ENCODE results near the gene PCYT1A.
"Not testable (repeated sequence)": the region's sequence is repeated elsewhere in the genome, so short reads cannot be mapped to it uniquely, and the experiment has no call there.

Gene PCYT1A

GRCh38 chr3:196316799-196317686 lies 29.5 kb upstream of the PCYT1A start:
- peaks cover 11 to 15% of the 10 kb centered on the region in 2 donors for H3K4me1 Mint-ChIP-seq (ENCODE audit: low read depth in 2 of 2)
- not testable (repeated sequence) for H3K9me3 Mint-ChIP-seq; DNase-seq; H3K27me3 Mint-ChIP-seq; ATAC-seq (replicated peaks)
- H3K27ac Mint-ChIP-seq, result peak overlapping the region; percentile 96 to 98
- H3K36me3 Mint-ChIP-seq (ENCODE audit: insufficient read depth), result peaks cover 29% of the 10 kb centered on the region
- H3K4me3 Mint-ChIP-seq, result peak overlapping the region; percentile 95 to 96

- Mint-ChIP-seq H3K4me1 (ENCODE audit: low read depth in 2 of 2) (peaks cover 11 to 12% of the 10 kb centered on the region in 2 donors), H3K9me3 (no peaks in the 10 kb centered on the region), H3K4me3 (no peak overlapping the region), H3K36me3 (ENCODE audit: insufficient read depth) (peaks cover 29% of the 10 kb centered on the region), H3K27ac (no peak overlapping the region), H3K27me3 (no peaks in the 10 kb centered on the region)
- ATAC-seq (replicated peaks) (no peak), DNase-seq (no peak)
Observed at GRCh38 chr3:196315821-196316220, 28.3 kb upstream of the PCYT1A start.

GRCh38 chr3:196314597-196314996 lies 27.1 kb upstream of the PCYT1A start:
- Mint-ChIP-seq H3K4me3 (no peak overlapping the region), H3K27ac (peak overlapping the region; percentile 14 to 15), H3K27me3 (no peaks in the 10 kb centered on the region), H3K9me3 (no peaks in the 10 kb centered on the region), H3K4me1 (ENCODE audit: low read depth in 2 of 2) (peaks cover 11 to 12% of the 10 kb centered on the region in 2 donors), H3K36me3 (ENCODE audit: insufficient read depth) (peaks cover 25% of the 10 kb centered on the region)
- DNase-seq, result no peak
- no peak for ATAC-seq (replicated peaks)

GRCh38 chr3:196314086-196314485 lies 26.6 kb upstream of the PCYT1A start:
- H3K9me3 Mint-ChIP-seq; DNase-seq; H3K4me3 Mint-ChIP-seq; ATAC-seq (replicated peaks); H3K27me3 Mint-ChIP-seq: not testable (repeated sequence)
- H3K27ac Mint-ChIP-seq, result peak overlapping the region; percentile 14 to 15
- peaks cover 21% of the 10 kb centered on the region for H3K36me3 Mint-ChIP-seq (ENCODE audit: insufficient read depth)
- peaks cover 10 to 11% of the 10 kb centered on the region in 2 donors for H3K4me1 Mint-ChIP-seq (ENCODE audit: low read depth in 2 of 2)

GRCh38 chr3:196302960-196303359 lies 15.4 kb upstream of the PCYT1A start:
- not testable (repeated sequence) for H3K4me1 Mint-ChIP-seq (ENCODE audit: low read depth in 2 of 2); H3K36me3 Mint-ChIP-seq (ENCODE audit: insufficient read depth); H3K4me3 Mint-ChIP-seq; H3K9me3 Mint-ChIP-seq; ATAC-seq (replicated peaks); H3K27ac Mint-ChIP-seq; DNase-seq; H3K27me3 Mint-ChIP-seq

GRCh38 chr3:196302551-196302950 lies 15.0 kb upstream of the PCYT1A start:
- H3K4me3 Mint-ChIP-seq; H3K9me3 Mint-ChIP-seq; H3K36me3 Mint-ChIP-seq (ENCODE audit: insufficient read depth); H3K4me1 Mint-ChIP-seq (ENCODE audit: low read depth in 2 of 2); H3K27me3 Mint-ChIP-seq; DNase-seq; ATAC-seq (replicated peaks): not testable (repeated sequence)
- H3K27ac Mint-ChIP-seq, result peak overlapping the region in 1 of 2 donors; percentile 54

GRCh38 chr3:196298521-196298920 lies 11.0 kb upstream of the PCYT1A start:
- no peak overlapping the region for H3K27ac Mint-ChIP-seq
- no peak overlapping the region for H3K4me3 Mint-ChIP-seq
- no peaks in the 10 kb centered on the region for H3K4me1 Mint-ChIP-seq (ENCODE audit: low read depth in 2 of 2)
- no peaks in the 10 kb centered on the region for H3K9me3 Mint-ChIP-seq
- peaks cover 3% of the 10 kb centered on the region for H3K36me3 Mint-ChIP-seq (ENCODE audit: insufficient read depth)
- ATAC-seq (replicated peaks), result no peak
- H3K27me3 Mint-ChIP-seq, result no peaks in the 10 kb centered on the region
- no peak for DNase-seq

GRCh38 chr3:196292286-196292923 lies 4.9 kb upstream of the PCYT1A start:
- no peaks in the 10 kb centered on the region for H3K9me3 Mint-ChIP-seq
- H3K4me3 Mint-ChIP-seq, result no peak overlapping the region
- H3K36me3 Mint-ChIP-seq (ENCODE audit: insufficient read depth), result peaks cover 10% of the 10 kb centered on the region
- ATAC-seq (replicated peaks), result no peak
- no peak overlapping the region for H3K27ac Mint-ChIP-seq
- H3K27me3 Mint-ChIP-seq, result no peaks in the 10 kb centered on the region
- DNase-seq, result no peak
- peaks cover 4 to 7% of the 10 kb centered on the region in 2 donors for H3K4me1 Mint-ChIP-seq (ENCODE audit: low read depth in 2 of 2)

- Mint-ChIP-seq H3K36me3 (ENCODE audit: insufficient read depth) (peaks cover 12% of the 10 kb centered on the region), H3K27me3 (no peaks in the 10 kb centered on the region), H3K9me3 (no peaks in the 10 kb centered on the region), H3K4me3 (peak overlapping the region; percentile 97 to 98), H3K4me1 (ENCODE audit: low read depth in 2 of 2) (peaks cover 26 to 43% of the 10 kb centered on the region in 2 donors), H3K27ac (peak overlapping the region; percentile 98)
- ATAC-seq (replicated peaks), result no peak
- DNase-seq, result peak in 1 of 3 experiments; percentile 47
Observed at GRCh38 chr3:196288141-196288460, 575 bp upstream of the PCYT1A start.

- peaks cover 26 to 44% of the 10 kb centered on the region in 2 donors for H3K4me1 Mint-ChIP-seq (ENCODE audit: low read depth in 2 of 2)
- no peaks in the 10 kb centered on the region for H3K9me3 Mint-ChIP-seq
- H3K36me3 Mint-ChIP-seq (ENCODE audit: insufficient read depth), result peaks cover 8% of the 10 kb centered on the region
- H3K4me3 Mint-ChIP-seq, result peak overlapping the region; percentile 97 to 98
- H3K27me3 Mint-ChIP-seq, result no peaks in the 10 kb centered on the region
- peak overlapping the region; percentile 98 for H3K27ac Mint-ChIP-seq
- no peak for DNase-seq
- ATAC-seq (replicated peaks), result peak; percentile 35
Observed at GRCh38 chr3:196287090-196287439, 461 bp downstream of the PCYT1A start.

GRCh38 chr3:196284396-196284795 lies 3.1 kb downstream of the PCYT1A start:
- DNase-seq (no peak), ATAC-seq (replicated peaks) (no peak)
- Mint-ChIP-seq H3K9me3 (no peaks in the 10 kb centered on the region), H3K36me3 (ENCODE audit: insufficient read depth) (peaks cover 8% of the 10 kb centered on the region), H3K27me3 (no peaks in the 10 kb centered on the region), H3K27ac (peak overlapping the region; percentile 67 to 71), H3K4me1 (ENCODE audit: low read depth in 2 of 2) (peaks cover 39 to 57% of the 10 kb centered on the region in 2 donors), H3K4me3 (no peak overlapping the region)

GRCh38 chr3:196281962-196282361 lies 5.6 kb downstream of the PCYT1A start:
- DNase-seq, result no peak
- Mint-ChIP-seq H3K36me3 (ENCODE audit: insufficient read depth) (peaks cover 7% of the 10 kb centered on the region), H3K4me1 (ENCODE audit: low read depth in 2 of 2) (peaks cover 36 to 56% of the 10 kb centered on the region in 2 donors), H3K27ac (peak overlapping the region; percentile 59 to 81), H3K27me3 (no peaks in the 10 kb centered on the region), H3K4me3 (no peak overlapping the region), H3K9me3 (no peaks in the 10 kb centered on the region)
- ATAC-seq (replicated peaks), result no peak

- Mint-ChIP-seq H3K4me1 (ENCODE audit: low read depth in 2 of 2) (peaks cover 27 to 46% of the 10 kb centered on the region in 2 donors), H3K4me3 (no peak overlapping the region), H3K27ac (peak overlapping the region; percentile 59 to 81)
Observed at GRCh38 chr3:196280689-196281440, 6.7 kb downstream of the PCYT1A start.

More at GRCh38 chr3:196280689-196281440, 6.7 kb downstream of the PCYT1A start:
- H3K36me3 Mint-ChIP-seq (ENCODE audit: insufficient read depth), result peaks cover 6% of the 10 kb centered on the region
- H3K27me3 Mint-ChIP-seq, result no peaks in the 10 kb centered on the region
- DNase-seq (no peak), ATAC-seq (replicated peaks) (peak; percentile 51)
- H3K9me3 Mint-ChIP-seq, result no peaks in the 10 kb centered on the region
